Lower leg skin (tissue), 3 donors: ENCODE measurements around the gene FMC1.

Experiments
- CTCF ChIP-seq, 3 donors: fragments of 450-650 bp; IDR thresholded peaks; one replicate each; pipeline ENCODE4 v1.5.1; 2016; ENCODE audit warnings: antibody characterized with exemption in 3 of 3, mild to moderate bottlenecking in 3 of 3, moderate library complexity in 2 of 3
- POLR2A ChIP-seq, 2 donors: fragments of 450-650 bp; IDR thresholded peaks; one replicate each; pipeline ENCODE4 v1.6.1; 2016 to 2017; ENCODE audit warnings: antibody characterized with exemption in 2 of 2, mild to moderate bottlenecking in 1 of 2, moderate library complexity in 1 of 2

DNA sequence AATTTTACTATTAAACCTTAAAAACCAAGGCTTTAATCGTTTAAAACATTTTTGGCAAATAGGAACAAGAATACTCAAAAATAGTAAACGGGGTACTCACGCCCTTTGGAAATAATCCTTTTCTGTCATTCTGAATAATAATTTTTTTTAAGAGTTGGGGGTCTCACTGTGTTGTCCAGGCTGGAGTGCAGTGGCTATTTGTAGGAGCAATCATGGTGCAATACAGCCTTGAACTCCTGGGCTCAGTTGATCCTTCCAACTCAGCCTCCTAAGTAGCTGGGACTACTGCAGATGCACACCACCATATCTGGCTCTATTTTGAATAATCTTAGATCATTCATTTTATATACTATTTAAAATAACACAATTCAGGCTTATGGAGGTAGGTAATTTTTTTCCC, 43.5 kb downstream of the FMC1 start:
- no peak for TF ChIP-seq CTCF (IDR thresholded peaks at IDR 0.05)
- no peak for TF ChIP-seq POLR2A (IDR thresholded peaks at IDR 0.05)
